Fibroblast of pulmonary artery (primary cell): Measurements from ENCODE around the gene ATP8B4.

Experiments used
- DNase-seq: peaks from one replicate; pipeline ENCODE4 v3.0.0-alpha.2; 2010; ENCODE audit warnings: low read depth
- H3K4me3 ChIP-seq: replicated peaks from 2 replicates; pipeline ENCODE4 v1.5.1; 2011; ENCODE audit warnings: low read depth, mild to moderate bottlenecking, control low read depth, low read length, moderate library complexity
- CTCF ChIP-seq: IDR thresholded peaks from 2 replicates; pipeline ENCODE4 v1.5.1; 2011; ENCODE audit warnings: mild to moderate bottlenecking, control low read depth, low read length, inconsistent platforms; ENCODE audit errors: missing control alignments

Gene ATP8B4

GRCh38 chr15:49934487-49934886 lies 184.5 kb downstream of the ATP8B4 start:
- H3K4me3 ChIP-seq, result no peak overlapping the region
- no peak for DNase-seq
- TF ChIP-seq CTCF, result no peak

GRCh38 chr15:49927189-49927861 lies 191.7 kb downstream of the ATP8B4 start:
- no peak for TF ChIP-seq CTCF
- DNase-seq, result no peak
- H3K4me3 ChIP-seq, result no peak overlapping the region

- TF ChIP-seq CTCF, result no peak
Observed at GRCh38 chr15:49926740-49927139, 192.3 kb downstream of the ATP8B4 start.

GRCh38 chr15:49923671-49924070 lies 195.4 kb downstream of the ATP8B4 start:
- TF ChIP-seq CTCF, result no peak
- no peak overlapping the region for H3K4me3 ChIP-seq
- DNase-seq, result no peak

More at GRCh38 chr15:49926740-49927139, 192.3 kb downstream of the ATP8B4 start:
- DNase-seq, result no peak
- no peak overlapping the region for H3K4me3 ChIP-seq

GRCh38 chr15:49919034-49919433 lies 200.0 kb downstream of the ATP8B4 start:
- no peak overlapping the region for H3K4me3 ChIP-seq
- no peak for DNase-seq

GRCh38 chr15:49918121-49918520 lies 200.9 kb downstream of the ATP8B4 start:
- no peak for TF ChIP-seq CTCF
- no peak overlapping the region for H3K4me3 ChIP-seq
- DNase-seq, result peak; percentile 62

More at GRCh38 chr15:49919034-49919433, 200.0 kb downstream of the ATP8B4 start:
- no peak for TF ChIP-seq CTCF

GRCh38 chr15:49916998-49917397 lies 202.0 kb downstream of the ATP8B4 start:
- DNase-seq, result no peak
- no peak for TF ChIP-seq CTCF
- H3K4me3 ChIP-seq, result no peak overlapping the region
